ENCODE measurements around the gene PCDH18.

PCDH18 gene

GRCh38 chr4:137536789-137537561 lies 4.7 kb upstream of the PCDH18 start:
- H3K4me1 ChIP-seq, result no peaks in the 10 kb centered on the region
- H3K27me3 ChIP-seq (ENCODE audit: control insufficient read depth, insufficient read depth, low read length), result no peaks in the 10 kb centered on the region
- H3K9me3 ChIP-seq (ENCODE audit: control insufficient read depth, low read length), result no peaks in the 10 kb centered on the region
- no peaks in the 10 kb centered on the region for H3K36me3 ChIP-seq (ENCODE audit: control insufficient read depth, insufficient read depth, low read length)
- H3K27ac ChIP-seq, result no peak overlapping the region
- H2AFZ ChIP-seq, result no peak overlapping the region
- H3K4me2 ChIP-seq (ENCODE audit: low read length), result no peak overlapping the region
- no peak for TF ChIP-seq CTCF (IDR thresholded peaks at IDR 0.05)
- no peak overlapping the region for H3K4me3 ChIP-seq (ENCODE audit: low read depth, low read length)
- H3K79me2 ChIP-seq, result no peaks in the 10 kb centered on the region
- no peak overlapping the region for H3K9ac ChIP-seq

- no peaks in the 10 kb centered on the region for H3K79me2 ChIP-seq
- H3K9me3 ChIP-seq (ENCODE audit: control insufficient read depth, low read length), result no peaks in the 10 kb centered on the region
- no peaks in the 10 kb centered on the region for H3K27me3 ChIP-seq (ENCODE audit: control insufficient read depth, insufficient read depth, low read length)
- H3K4me1 ChIP-seq, result no peaks in the 10 kb centered on the region
- TF ChIP-seq CTCF (IDR thresholded peaks at IDR 0.05), result no peak
- no peaks in the 10 kb centered on the region for H3K36me3 ChIP-seq (ENCODE audit: control insufficient read depth, insufficient read depth, low read length)
- H2AFZ ChIP-seq, result no peak overlapping the region
- H3K4me2 ChIP-seq (ENCODE audit: low read length), result no peak overlapping the region
- H3K9ac ChIP-seq, result no peak overlapping the region
- no peak overlapping the region for H3K27ac ChIP-seq
- no peak overlapping the region for H3K4me3 ChIP-seq (ENCODE audit: low read depth, low read length)
These were observed 3.4 kb upstream of the PCDH18 start for GRCh38 chr4:137535718-137536117.

DNA sequence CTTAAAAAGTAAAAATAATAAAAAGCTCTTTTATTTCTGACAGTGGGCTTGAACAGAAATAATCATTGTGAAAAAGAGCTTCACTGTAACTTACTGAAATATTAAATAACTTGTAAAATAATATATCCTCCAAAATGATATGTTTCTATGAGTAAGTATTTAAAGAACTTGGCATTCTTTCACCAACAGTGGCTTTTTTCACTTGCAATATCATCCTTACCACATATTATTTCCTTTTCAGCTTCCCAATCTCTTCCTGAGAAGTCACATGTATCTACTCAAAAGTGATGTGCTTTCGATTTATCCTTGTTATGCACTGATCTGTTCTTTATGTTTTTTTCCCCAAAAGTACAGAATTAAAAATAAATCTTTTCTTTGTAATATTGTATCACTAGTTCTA lies 2.2 kb upstream of the PCDH18 start:
- no peak overlapping the region for H3K4me2 ChIP-seq (ENCODE audit: low read length)
- no peak overlapping the region for H2AFZ ChIP-seq
- H3K4me1 ChIP-seq, result no peaks in the 10 kb centered on the region
- H3K79me2 ChIP-seq, result no peaks in the 10 kb centered on the region
- no peaks in the 10 kb centered on the region for H3K9me3 ChIP-seq (ENCODE audit: control insufficient read depth, low read length)
- no peak overlapping the region for H3K9ac ChIP-seq
- no peak overlapping the region for H3K4me3 ChIP-seq (ENCODE audit: low read depth, low read length)
- no peak for TF ChIP-seq CTCF (IDR thresholded peaks at IDR 0.05)
- no peaks in the 10 kb centered on the region for H3K27me3 ChIP-seq (ENCODE audit: control insufficient read depth, insufficient read depth, low read length)
- H3K27ac ChIP-seq, result no peak overlapping the region
- H3K36me3 ChIP-seq (ENCODE audit: control insufficient read depth, insufficient read depth, low read length), result no peaks in the 10 kb centered on the region

DNA sequence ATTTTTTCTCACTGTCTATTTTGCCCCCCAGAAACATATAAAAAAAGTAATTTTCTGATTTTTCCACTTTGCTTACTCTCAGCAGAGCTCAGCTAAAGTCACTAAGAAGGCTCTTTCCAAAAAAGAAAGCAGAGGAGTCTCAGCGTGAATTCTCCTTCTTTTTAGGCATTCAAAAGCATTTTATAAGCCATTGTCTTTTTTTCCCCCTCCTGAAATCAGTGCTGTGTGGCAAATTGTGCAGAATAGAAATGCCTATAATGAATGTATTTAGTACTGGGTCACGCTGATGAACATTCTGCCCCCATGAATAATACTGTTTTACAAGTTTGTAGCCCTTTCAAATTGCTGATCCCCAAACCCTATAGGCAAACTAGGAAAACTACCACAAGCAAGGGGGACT lies 1.6 kb upstream of the PCDH18 start:
- H3K27ac ChIP-seq, result no peak overlapping the region
- no peaks in the 10 kb centered on the region for H3K4me1 ChIP-seq
- no peak overlapping the region for H2AFZ ChIP-seq
- no peaks in the 10 kb centered on the region for H3K79me2 ChIP-seq
- no peak overlapping the region for H3K4me2 ChIP-seq (ENCODE audit: low read length)
- no peaks in the 10 kb centered on the region for H3K27me3 ChIP-seq (ENCODE audit: control insufficient read depth, insufficient read depth, low read length)
- H3K4me3 ChIP-seq (ENCODE audit: low read depth, low read length), result no peak overlapping the region
- H3K9ac ChIP-seq, result no peak overlapping the region
- TF ChIP-seq CTCF (IDR thresholded peaks at IDR 0.05), result no peak
- H3K9me3 ChIP-seq (ENCODE audit: control insufficient read depth, low read length), result no peaks in the 10 kb centered on the region
- H3K36me3 ChIP-seq (ENCODE audit: control insufficient read depth, insufficient read depth, low read length), result no peaks in the 10 kb centered on the region

- TF ChIP-seq CTCF (IDR thresholded peaks at IDR 0.05), result no peak
- no peaks in the 10 kb centered on the region for H3K79me2 ChIP-seq
- H3K36me3 ChIP-seq (ENCODE audit: control insufficient read depth, insufficient read depth, low read length), result no peaks in the 10 kb centered on the region
- H2AFZ ChIP-seq, result no peak overlapping the region
- H3K27ac ChIP-seq, result peak overlapping the region; percentile 36
- H3K9ac ChIP-seq, result no peak overlapping the region
- H3K4me3 ChIP-seq (ENCODE audit: low read depth, low read length), result peak overlapping the region; percentile 47
- no peaks in the 10 kb centered on the region for H3K27me3 ChIP-seq (ENCODE audit: control insufficient read depth, insufficient read depth, low read length)
- no peaks in the 10 kb centered on the region for H3K4me1 ChIP-seq
- H3K4me2 ChIP-seq (ENCODE audit: low read length), result peak overlapping the region; percentile 45
- H3K9me3 ChIP-seq (ENCODE audit: control insufficient read depth, low read length), result no peaks in the 10 kb centered on the region
These were observed 559 bp upstream of the PCDH18 start for GRCh38 chr4:137532869-137533236.

Measured in parathyroid adenoma (tissue), 2 donors.